H1 (cell line): Measurements from ENCODE around the gene POU2F2. TPM values are rescaled to one million over a fixed set of nuclear protein-coding genes. Genes with fewer than 3 reads are reported as not detected.

ENCODE experiments used
- CTCF ChIA-PET: fragments of 300-600 bp; sonication (Branson Sonifier 250); formaldehyde crosslinking; loops from one replicate; lab custom pipeline; 2021; ENCODE audit not compliant: partially characterized antibody; lab: Charles Lee
- POLR2A ChIA-PET: fragments of 300-600 bp; sonication (Branson Sonifier 250); formaldehyde crosslinking; loops from one replicate; lab custom pipeline; 2021; ENCODE audit warnings: inconsistent platforms; ENCODE audit not compliant: partially characterized antibody; lab: Charles Lee
- DNase-seq, 2 experiments: peaks; one replicate each; pipeline versions ENCODE4 v3.0.0 to v3.0.0-alpha.2; 2010 to 2022; ENCODE audit warnings: low spot score in 2 of 2, low read depth in 1 of 2, mixed read lengths in 1 of 2
- FAIRE-seq: peaks from 2 replicates; lab custom pipeline; 2011; peaks lifted over from hg19 to GRCh38; lab: Jason Lieb, UNC
- H2AFZ ChIP-seq: 2 replicates; pipeline ENCODE4 v1.8.1; 2012; ENCODE audit warnings: low read length, inconsistent platforms
- H2AK5ac ChIP-seq: 2 replicates; pipeline ENCODE4 v1.6.1; 2013; ENCODE audit warnings: low read depth, low read length
- H2BK120ac ChIP-seq: replicated peaks from 2 replicates; pipeline ENCODE3; 2013; ENCODE audit warnings: low read depth, low read length, inconsistent platforms
- H2BK12ac ChIP-seq: 2 replicates; pipeline ENCODE4 v1.6.1; 2013; ENCODE audit warnings: low read depth, low read length
- H2BK15ac ChIP-seq: 2 replicates; pipeline ENCODE4 v1.6.1; 2013; ENCODE audit warnings: low read length
- H2BK20ac ChIP-seq: 2 replicates; pipeline ENCODE4 v1.6.1; 2013; ENCODE audit warnings: low read length
- H2BK5ac ChIP-seq: 2 replicates; pipeline ENCODE4 v1.6.1; 2013; ENCODE audit warnings: low read depth, low read length
- H3K14ac ChIP-seq: 2 replicates; pipeline ENCODE4 v1.6.1; 2013; ENCODE audit warnings: inconsistent platforms; ENCODE audit not compliant: insufficient read length
- H3K18ac ChIP-seq: 2 replicates; pipeline ENCODE4 v1.6.1; 2013; ENCODE audit warnings: low read length; ENCODE audit errors: extremely low read depth
- H3K23ac ChIP-seq: 2 replicates; pipeline ENCODE4 v1.6.1; 2013; ENCODE audit warnings: inconsistent platforms; ENCODE audit not compliant: insufficient read length
- H3K23me2 ChIP-seq: 2 replicates; pipeline ENCODE4 v1.6.1; 2013; ENCODE audit warnings: low read depth, low read length
- H3K27ac ChIP-seq: 2 replicates; pipeline ENCODE4 v1.6.1; 2011; ENCODE audit warnings: low read depth, low read length, inconsistent platforms
- H3K27me3 ChIP-seq, 4 experiments: replicated peaks in 1 of 4; 1 replicate in 1 of 4; 2 replicates in 3 of 4; pipeline versions ENCODE4 v1.6.1 to v1.8.1; 2011 to 2013; ENCODE audit warnings: low read length in 3 of 4, mild to moderate bottlenecking in 3 of 4, inconsistent platforms in 2 of 4, mixed read lengths in 2 of 4, moderate library complexity in 1 of 4; ENCODE audit not compliant: control insufficient read depth in 3 of 4, insufficient read depth in 3 of 4; ENCODE audit errors: extremely low read depth in 1 of 4
- H3K36me3 ChIP-seq, 4 experiments: 2 replicates each; pipeline versions ENCODE4 v1.6.1 to v1.8.1; 2011 to 2013; ENCODE audit warnings: mild to moderate bottlenecking in 4 of 4, low read length in 3 of 4, moderate library complexity in 2 of 4, control low read depth in 1 of 4, inconsistent platforms in 1 of 4; ENCODE audit not compliant: insufficient read depth in 4 of 4, control insufficient read depth in 2 of 4
- H3K4ac ChIP-seq: replicated peaks from 2 replicates; pipeline ENCODE3; 2013; ENCODE audit warnings: low read length, low read depth, mixed read lengths, inconsistent platforms; ENCODE audit not compliant: insufficient read length
- H3K4me1 ChIP-seq, 4 experiments: replicated peaks in 1 of 4; 1 replicate in 1 of 4; 2 replicates in 3 of 4; pipeline versions ENCODE4 v1.6.1 to v1.8.1; 2011 to 2013; ENCODE audit warnings: low read length in 3 of 4, inconsistent platforms in 2 of 4, mixed read lengths in 1 of 4; ENCODE audit not compliant: insufficient read depth in 4 of 4, control insufficient read depth in 3 of 4
- H3K4me2 ChIP-seq, 2 experiments: 2 replicates each; pipeline versions ENCODE4 v1.6.1 to v1.8.1; 2011 to 2013; ENCODE audit warnings: low read depth in 2 of 2, low read length in 2 of 2, control low read depth in 1 of 2, inconsistent platforms in 1 of 2, mild to moderate bottlenecking in 1 of 2; ENCODE audit not compliant: insufficient read depth in 1 of 2
- H3K4me3 ChIP-seq, 4 experiments: fragments of 200-600, 300-600 bp in 1 of 4; sonication (generic), shearing (Covaris generic), sonication (Bioruptor Twin) in 1 of 4; 2 replicates each; pipeline versions ENCODE4 v1.5.1 to v1.8.1; 2011 to 2016; ENCODE audit warnings: low read length in 4 of 4, low read depth in 3 of 4, control low read depth in 2 of 4, inconsistent platforms in 2 of 4, mild to moderate bottlenecking in 2 of 4, mixed read lengths in 1 of 4, moderate library complexity in 1 of 4; ENCODE audit not compliant: insufficient read depth in 2 of 4; ENCODE audit errors: extremely low read depth in 1 of 4
- H3K56ac ChIP-seq: replicated peaks from 2 replicates; pipeline ENCODE3; 2013; ENCODE audit warnings: low read depth, mild to moderate bottlenecking, mixed read lengths, low read length, inconsistent platforms; ENCODE audit not compliant: insufficient read length
- H3K79me1 ChIP-seq: 2 replicates; pipeline ENCODE4 v1.6.1; 2013; ENCODE audit warnings: low read depth, low read length, control low read depth
- H3K79me2 ChIP-seq, 2 experiments: 2 replicates each; pipeline versions ENCODE4 v1.6.1 to v1.8.1; 2012 to 2013; ENCODE audit warnings: low read length in 2 of 2, mild to moderate bottlenecking in 2 of 2, inconsistent platforms in 1 of 2; ENCODE audit not compliant: insufficient read depth in 2 of 2, control insufficient read depth in 1 of 2
- H3K9ac ChIP-seq, 4 experiments: replicated peaks in 1 of 4; 1 replicate in 1 of 4; 2 replicates in 3 of 4; pipeline versions ENCODE4 v1.6.1 to v1.8.1; 2011 to 2013; ENCODE audit warnings: low read depth in 3 of 4, low read length in 3 of 4, control low read depth in 2 of 4, mild to moderate bottlenecking in 2 of 4, moderate library complexity in 2 of 4, inconsistent platforms in 1 of 4; ENCODE audit errors: extremely low read depth in 1 of 4
- H3K9me3 ChIP-seq, 2 experiments: 2 replicates each; pipeline versions ENCODE4 v1.6.1 to v1.8.1; 2012 to 2013; ENCODE audit warnings: mild to moderate bottlenecking in 2 of 2, moderate library complexity in 2 of 2, control low read depth in 1 of 2, inconsistent platforms in 1 of 2, low read depth in 1 of 2, low read length in 1 of 2, mixed read lengths in 1 of 2; ENCODE audit not compliant: insufficient read depth in 2 of 2
- H4K20me1 ChIP-seq, 2 experiments: replicated peaks in 1 of 2; 2 replicates each; pipeline versions ENCODE3 to v1.8.1; 2011 to 2013; ENCODE audit warnings: inconsistent platforms in 2 of 2, low read length in 2 of 2, mild to moderate bottlenecking in 1 of 2; ENCODE audit not compliant: insufficient read depth in 2 of 2, control insufficient read depth in 1 of 2
- H4K5ac ChIP-seq: 2 replicates; pipeline ENCODE4 v1.6.1; 2013; ENCODE audit warnings: low read length, low read depth, mixed read lengths, inconsistent platforms; ENCODE audit not compliant: insufficient read length
- H4K8ac ChIP-seq: 2 replicates; pipeline ENCODE4 v1.8.0; 2013; ENCODE audit warnings: mild to moderate bottlenecking, moderate library complexity, low read length, inconsistent platforms; ENCODE audit not compliant: insufficient read depth; ENCODE audit errors: extremely low read depth
- H4K91ac ChIP-seq: replicated peaks from 2 replicates; pipeline ENCODE3; 2013; ENCODE audit warnings: low read length, mixed read lengths, inconsistent platforms; ENCODE audit not compliant: insufficient read length
- ASH2L ChIP-seq: fragments of 200-600, 300-600 bp; sonication (generic); IDR thresholded peaks from one replicate; pipeline ENCODE4 v1.7.1; 2017; ENCODE audit warnings: low read length
- CTCF ChIP-seq, 3 experiments: IDR thresholded peaks; 1 replicate in 2 of 3; 2 replicates in 1 of 3; pipeline versions ENCODE4 v1.5.1 to v1.6.1; 2011; ENCODE audit warnings: low read length in 3 of 3, mild to moderate bottlenecking in 3 of 3, inconsistent platforms in 2 of 3, low read depth in 1 of 3, moderate library complexity in 1 of 3; ENCODE audit not compliant: insufficient read depth in 1 of 3; ENCODE audit errors: control extremely low read depth in 1 of 3
- HDAC2 ChIP-seq, 2 experiments: fragments of 300-600 bp in 1 of 2; sonication (generic) in 1 of 2; IDR thresholded peaks; 2 replicates each; pipeline ENCODE4 v1.6.1; 2011 to 2012; ENCODE audit warnings: low read depth in 2 of 2, low read length in 2 of 2, mild to moderate bottlenecking in 2 of 2, moderate library complexity in 2 of 2, borderline replicate concordance in 1 of 2, inconsistent platforms in 1 of 2
- JUN ChIP-seq: IDR thresholded peaks from 2 replicates; pipeline ENCODE4 v1.6.1; 2011; ENCODE audit warnings: low read depth, mild to moderate bottlenecking, improper control_type of control experiment, low read length
- NANOG ChIP-seq: IDR thresholded peaks from 2 replicates; pipeline ENCODE4 v1.6.1; 2011; ENCODE audit warnings: low read length, low read depth, mild to moderate bottlenecking, inconsistent platforms; ENCODE audit not compliant: insufficient read depth, poor library complexity, severe bottlenecking
- POU5F1 ChIP-seq: IDR thresholded peaks from 2 replicates; pipeline ENCODE4 v1.6.1; 2011; ENCODE audit warnings: low read depth, mild to moderate bottlenecking, low read length, moderate library complexity
- TBP ChIP-seq: IDR thresholded peaks from 2 replicates; pipeline ENCODE4 v1.6.1; 2011; ENCODE audit warnings: low read depth, low read length, improper control_type of control experiment
- WGBS, 2 experiments: shearing (Covaris generic) in 1 of 2; methylation state at CpG; one replicate each; pipeline versions ENCODE4 v1.1.6 to v1.1.7; 2013 to 2015; ENCODE audit warnings: low lambda C conversion rate in 2 of 2, mixed read lengths in 2 of 2, inconsistent platforms in 1 of 2, low coverage in 1 of 2, missing lambda C conversion rate in 1 of 2; ENCODE audit not compliant: insufficient replicate concordance in 2 of 2, insufficient coverage in 1 of 2, insufficient read length in 1 of 2; ENCODE audit errors: extremely low coverage in 1 of 2, missing lambda C conversion rate in 1 of 2; 5-methylcytosine and 5-hydroxymethylcytosine counted together
- polyA plus RNA-seq, 7 experiments: library from polyadenylated mRNA; depleted of rRNA in 3 of 7; stranded (reverse) in 5 of 7; unstranded in 2 of 7; fragments of >200 nt in 5 of 7; fragments of 200-250 nt in 2 of 7; gene quantifications; 1 replicate in 5 of 7; 2 replicates in 1 of 7; 4 replicates in 1 of 7; pipeline versions ENCODE4 v1.2.1 to v1.2.3, GENCODE V29; 2011 to 2013; ENCODE audit warnings: missing spikeins in 2 of 7, mixed read lengths in 2 of 7
- total RNA-seq: library from RNA; stranded (reverse); fragmentation: NEBNext Ultra II Directional; extraction: Animal tissue kit (Norgen Biotek cat#: 25700); gene quantifications from 2 replicates; pipeline ENCODE4 v1.2.1, GENCODE V29; 2021

Gene POU2F2
- total and polyA plus RNA-seq, 2 of the 8 experiments (the other 6 are each of a cell fraction or from before 2014, with no cell fraction given) = 5.0 to 6.1 TPM

DNA sequence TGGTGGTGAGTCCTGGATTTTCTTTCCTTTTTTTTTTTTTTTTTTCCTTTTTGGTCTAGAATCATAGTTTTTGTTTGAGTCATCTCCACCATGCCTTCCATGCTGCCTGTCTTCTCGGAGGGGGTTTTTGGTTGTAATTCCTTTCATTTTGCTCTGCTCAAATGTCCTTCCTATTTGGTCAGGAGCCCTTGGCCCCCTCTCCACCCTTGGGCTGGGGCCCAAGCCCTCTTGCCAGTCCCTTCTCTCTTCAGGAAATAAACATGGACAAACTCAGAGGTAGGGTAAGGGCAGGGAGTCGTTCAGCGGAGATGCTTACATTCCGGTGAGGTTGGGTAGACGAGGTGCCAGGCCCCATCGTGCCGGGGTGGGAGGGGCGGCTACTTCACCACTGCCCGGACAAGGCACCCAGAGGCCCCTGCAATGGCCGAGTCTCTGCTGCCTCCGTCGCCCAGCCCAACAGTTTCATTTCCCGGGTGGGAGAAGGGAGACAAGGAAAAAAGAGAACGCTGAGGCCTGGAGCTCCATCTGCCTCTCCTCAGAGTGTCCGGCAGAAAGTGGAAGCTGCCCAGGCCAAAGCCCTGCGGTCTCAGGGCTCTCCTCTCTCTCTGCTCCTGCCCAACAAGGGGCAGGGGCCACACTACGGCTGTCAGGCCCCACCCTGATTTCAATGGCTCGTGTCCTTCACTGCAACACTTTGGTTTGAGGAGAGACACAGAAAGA lies 43.6 kb downstream of the POU2F2 start:
- H2BK20ac ChIP-seq = peak overlapping the region; percentile 48; the same call in 1 of the 2 replicates
- DNase-seq (no peak), FAIRE-seq (no peak)
- H3K27me3 ChIP-seq = no peaks in the 10 kb centered on the region
- no peaks in the 10 kb centered on the region for H3K9me3 ChIP-seq
- H4K91ac ChIP-seq = peak overlapping the region; percentile 70
- no peaks in the 10 kb centered on the region for H3K23me2 ChIP-seq
- H4K5ac ChIP-seq = peak overlapping the region; percentile 34
- CTCF ChIA-PET = interaction anchor here (1.4 kb wide), 1 partner anchor 20 kb away, joined by 4 read pairs; no protein-coding TSS in a partner anchor
- no peak overlapping the region for H3K56ac ChIP-seq
- H2BK15ac ChIP-seq = peak overlapping the region; percentile 31; the same call in 1 of the 2 replicates
- H4K8ac ChIP-seq = no peak overlapping the region
- WGBS, 2 experiments = 87% methylated on average over 17 of the region's 18 CpGs; no CpG with 5 or more reads in 1 of the 2 experiments
- H3K4me1 ChIP-seq = peaks cover 0 to 9% (median 2%) of the 10 kb centered on the region in 4 experiments; a peak in 3 of 7 replicates
- POLR2A ChIA-PET = no interaction called here
- H2AFZ ChIP-seq = no peak overlapping the region
- H3K23ac ChIP-seq = no peak overlapping the region
- H2BK5ac ChIP-seq = peak overlapping the region; percentile 32; the same call in 1 of the 2 replicates
- H2AK5ac ChIP-seq = no peak overlapping the region; the same call in 1 of the 2 replicates
- no peak overlapping the region for H3K4ac ChIP-seq
- H3K79me2 ChIP-seq = no peaks in the 10 kb centered on the region
- H3K36me3 ChIP-seq = no peaks in the 10 kb centered on the region
- no peak overlapping the region for H3K14ac ChIP-seq
- H3K4me2 ChIP-seq = no peak overlapping the region
- H2BK120ac ChIP-seq = no peak overlapping the region
- H3K27ac ChIP-seq = no peak overlapping the region
- peak overlapping the region; percentile 60; the same call in 1 of the 2 replicates for H3K18ac ChIP-seq
- no peak overlapping the region for H3K4me3 ChIP-seq
- no peaks in the 10 kb centered on the region for H3K79me1 ChIP-seq
- H2BK12ac ChIP-seq = peak overlapping the region; percentile 75; the same call in 1 of the 2 replicates
- H4K20me1 ChIP-seq = no peaks in the 10 kb centered on the region
- no peak overlapping the region for H3K9ac ChIP-seq
- TF ChIP-seq CTCF (IDR thresholded peaks at IDR 0.05; ENCODE audit: control extremely low read depth in 1 of 3, insufficient read depth in 1 of 3, low read depth in 1 of 3, low read length in 3 of 3) (no peak), POU5F1 (no peak), NANOG (no peak), HDAC2 (IDR thresholded peaks at IDR 0.05; ENCODE audit: borderline replicate concordance in 1 of 2, low read depth in 2 of 2, low read length in 2 of 2) (no peak), JUN (no peak), ASH2L (no peak), TBP (no peak)
